Omental fat pad (tissue), 4 donors: ENCODE data around the gene GKN1. TPM values are rescaled to one million over a fixed set of nuclear protein-coding genes. Genes with fewer than 3 reads are reported as not detected.

Experiments used
- ATAC-seq: fragments of 150-250 bp; one replicate; pipeline ENCODE4 v1.9.1; 2016; ENCODE audit warnings: mild to moderate bottlenecking, moderate library complexity; ENCODE audit not compliant: low FRiP score
- DNase-seq: peaks from one replicate; pipeline ENCODE4 v3.0.0-alpha.2; 2019; ENCODE audit warnings: low spot score
- CTCF ChIP-seq, 3 donors: fragments of 450-650 bp; IDR thresholded peaks; one replicate each; pipeline ENCODE4 v1.5.1; 2016 to 2017; ENCODE audit warnings: antibody characterized with exemption in 3 of 3, mild to moderate bottlenecking in 3 of 3, moderate library complexity in 2 of 3
- total RNA-seq, 4 donors: library from RNA; depleted of rRNA; stranded (reverse); fragments of >200 nt; gene quantifications; one replicate each; pipeline ENCODE4 v1.1.0, GENCODE V29; 2016

GKN1 gene
- total RNA-seq, 4 donors from 2014 or later, result not detected

- no peak for DNase-seq
- TF ChIP-seq CTCF (IDR thresholded peaks at IDR 0.05), result no peak
- no peak for ATAC-seq
Observed at GRCh38 chr2:68971591-68972231, 2.7 kb upstream of the GKN1 start.

- ATAC-seq (no peak), DNase-seq (no peak)
- no peak for TF ChIP-seq CTCF (IDR thresholded peaks at IDR 0.05)
Observed at GRCh38 chr2:68974946-68975665, 670 bp downstream of the GKN1 start.

- TF ChIP-seq CTCF (IDR thresholded peaks at IDR 0.05), result no peak
- no peak for DNase-seq
- ATAC-seq, result no peak
Observed at GRCh38 chr2:68975844-68976243, 1.4 kb downstream of the GKN1 start.

- no peak for DNase-seq
- no peak for ATAC-seq
- TF ChIP-seq CTCF (IDR thresholded peaks at IDR 0.05), result no peak
Observed at GRCh38 chr2:68977453-68977852, 3.0 kb downstream of the GKN1 start.

- TF ChIP-seq CTCF (IDR thresholded peaks at IDR 0.05), result no peak
- DNase-seq (no peak), ATAC-seq (no peak)
Observed at GRCh38 chr2:68978098-68978497, 3.7 kb downstream of the GKN1 start.

GRCh38 chr2:68980956-68981355 lies 6.5 kb downstream of the GKN1 start:
- TF ChIP-seq CTCF (IDR thresholded peaks at IDR 0.05), result no peak
- DNase-seq, result no peak
- ATAC-seq, result no peak

GRCh38 chr2:68987021-68987503 lies 12.6 kb downstream of the GKN1 start:
- DNase-seq, result no peak
- peak; percentile 41 for ATAC-seq
- no peak for TF ChIP-seq CTCF (IDR thresholded peaks at IDR 0.05)
